ENCODE measurements around the gene SLC6A7.

SLC6A7 gene

GRCh38 chr5:150203832-150204589 lies 14.1 kb downstream of the SLC6A7 start:
- no peak for TF ChIP-seq GATA2 (IDR thresholded peaks at IDR 0.05; ENCODE audit: low read depth, low read length)
- TF ChIP-seq GATA3 (IDR thresholded peaks at IDR 0.05; ENCODE audit: low read depth, low read length) = no peak

GRCh38 chr5:150204590-150204960 lies 14.7 kb downstream of the SLC6A7 start:
- TF ChIP-seq GATA2 (IDR thresholded peaks at IDR 0.05; ENCODE audit: low read depth, low read length) = no peak
- no peak for TF ChIP-seq GATA3 (IDR thresholded peaks at IDR 0.05; ENCODE audit: low read depth, low read length)

GRCh38 chr5:150206098-150206778 lies 16.4 kb downstream of the SLC6A7 start:
- no peak for TF ChIP-seq GATA2 (IDR thresholded peaks at IDR 0.05; ENCODE audit: low read depth, low read length)
- no peak for TF ChIP-seq GATA3 (IDR thresholded peaks at IDR 0.05; ENCODE audit: low read depth, low read length)

GRCh38 chr5:150206779-150207115 lies 16.9 kb downstream of the SLC6A7 start:
- TF ChIP-seq GATA2 (IDR thresholded peaks at IDR 0.05; ENCODE audit: low read depth, low read length) = no peak
- no peak for TF ChIP-seq GATA3 (IDR thresholded peaks at IDR 0.05; ENCODE audit: low read depth, low read length)

GRCh38 chr5:150208187-150209098 lies 18.6 kb downstream of the SLC6A7 start:
- TF ChIP-seq GATA2 (IDR thresholded peaks at IDR 0.05; ENCODE audit: low read depth, low read length) = no peak
- TF ChIP-seq GATA3 (IDR thresholded peaks at IDR 0.05; ENCODE audit: low read depth, low read length) = no peak

- TF ChIP-seq GATA2 (IDR thresholded peaks at IDR 0.05; ENCODE audit: low read depth, low read length) (no peak), GATA3 (IDR thresholded peaks at IDR 0.05; ENCODE audit: low read depth, low read length) (no peak)
Measured at GRCh38 chr5:150209099-150209635, 19.3 kb downstream of the SLC6A7 start.

GRCh38 chr5:150210644-150211043 lies 20.8 kb downstream of the SLC6A7 start:
- no peak for TF ChIP-seq GATA3 (IDR thresholded peaks at IDR 0.05; ENCODE audit: low read depth, low read length)
- no peak for TF ChIP-seq GATA2 (IDR thresholded peaks at IDR 0.05; ENCODE audit: low read depth, low read length)

GRCh38 chr5:150211156-150212030 lies 21.5 kb downstream of the SLC6A7 start:
- TF ChIP-seq GATA3 (IDR thresholded peaks at IDR 0.05; ENCODE audit: low read depth, low read length) (no peak), GATA2 (IDR thresholded peaks at IDR 0.05; ENCODE audit: low read depth, low read length) (no peak)

- TF ChIP-seq GATA3 (IDR thresholded peaks at IDR 0.05; ENCODE audit: low read depth, low read length) = no peak
Measured at GRCh38 chr5:150213530-150213929, 23.7 kb downstream of the SLC6A7 start.

- no peak for TF ChIP-seq GATA2 (IDR thresholded peaks at IDR 0.05; ENCODE audit: low read depth, low read length)
- TF ChIP-seq GATA3 (IDR thresholded peaks at IDR 0.05; ENCODE audit: low read depth, low read length) = no peak
Measured at GRCh38 chr5:150214289-150214688, 24.4 kb downstream of the SLC6A7 start.

- TF ChIP-seq GATA3 (IDR thresholded peaks at IDR 0.05; ENCODE audit: low read depth, low read length) = no peak
- TF ChIP-seq GATA2 (IDR thresholded peaks at IDR 0.05; ENCODE audit: low read depth, low read length) = no peak
Measured at GRCh38 chr5:150215979-150216944, 26.4 kb downstream of the SLC6A7 start.

GRCh38 chr5:150217038-150217437 lies 27.2 kb downstream of the SLC6A7 start:
- TF ChIP-seq GATA2 (IDR thresholded peaks at IDR 0.05; ENCODE audit: low read depth, low read length) = no peak
- TF ChIP-seq GATA3 (IDR thresholded peaks at IDR 0.05; ENCODE audit: low read depth, low read length) = no peak
